Measurements from ENCODE around the gene ETV6.

ETV6 gene

GRCh38 chr12:11734580-11735180, 85.2 kb downstream of the ETV6 start:
- no peaks in the 10 kb centered on the region for H3K9me3 ChIP-seq (ENCODE audit: control insufficient read depth, low read length)
- WGBS, 2 experiments (ENCODE audit: insufficient coverage in 2 of 2), result 100% methylated on average over 2 of the region's 5 CpGs; no CpG with 5 or more reads in 1 of the 2 experiments

GRCh38 chr12:11738450-11738849, 89.0 kb downstream of the ETV6 start:
- Histone ChIP-seq H3K9me3 (ENCODE audit: control insufficient read depth, low read length) (no peaks in the 10 kb centered on the region), H3K27ac (ENCODE audit: low read depth, low read length, severe bottlenecking) (no peak overlapping the region), H3K4me1 (ENCODE audit: control insufficient read depth, insufficient read depth, low read length, poor library complexity, severe bottlenecking) (peaks cover 9% of the 10 kb centered on the region), H3K4me3 (ENCODE audit: extremely low read depth, insufficient read depth, low read length, poor library complexity, severe bottlenecking) (no peak overlapping the region), H3K36me3 (ENCODE audit: control insufficient read depth, insufficient read depth, low read length) (peaks cover 2% of the 10 kb centered on the region)
- WGBS, 2 experiments (ENCODE audit: insufficient coverage in 2 of 2), result 92 to 93% methylated on average over 5 to 6 of the region's 6 CpGs

More at GRCh38 chr12:11734580-11735180, 85.2 kb downstream of the ETV6 start:
- H3K4me3 ChIP-seq (ENCODE audit: extremely low read depth, insufficient read depth, low read length, poor library complexity, severe bottlenecking), result no peak overlapping the region
- H3K27ac ChIP-seq (ENCODE audit: low read depth, low read length, severe bottlenecking), result no peak overlapping the region
- H3K36me3 ChIP-seq (ENCODE audit: control insufficient read depth, insufficient read depth, low read length), result peaks cover 8% of the 10 kb centered on the region
- H3K4me1 ChIP-seq (ENCODE audit: control insufficient read depth, insufficient read depth, low read length, poor library complexity, severe bottlenecking), result peaks cover 23% of the 10 kb centered on the region

GRCh38 chr12:11739980-11740577, 90.6 kb downstream of the ETV6 start:
- Histone ChIP-seq H3K4me3 (ENCODE audit: extremely low read depth, insufficient read depth, low read length, poor library complexity, severe bottlenecking) (no peak overlapping the region), H3K9me3 (ENCODE audit: control insufficient read depth, low read length) (no peaks in the 10 kb centered on the region), H3K27ac (ENCODE audit: low read depth, low read length, severe bottlenecking) (no peak overlapping the region), H3K36me3 (ENCODE audit: control insufficient read depth, insufficient read depth, low read length) (no peaks in the 10 kb centered on the region), H3K4me1 (ENCODE audit: control insufficient read depth, insufficient read depth, low read length, poor library complexity, severe bottlenecking) (peaks cover 9% of the 10 kb centered on the region)
- 97 to 100% methylated on average over 4 to 9 of the region's 9 CpGs for WGBS, 2 experiments (ENCODE audit: insufficient coverage in 2 of 2)

- WGBS, 2 experiments (ENCODE audit: insufficient coverage in 2 of 2), result 92 to 100% methylated on average over 2 of the region's 4 CpGs
- Histone ChIP-seq H3K27ac (ENCODE audit: low read depth, low read length, severe bottlenecking) (no peak overlapping the region), H3K4me3 (ENCODE audit: extremely low read depth, insufficient read depth, low read length, poor library complexity, severe bottlenecking) (no peak overlapping the region)
These were observed 92.1 kb downstream of the ETV6 start for GRCh38 chr12:11741434-11742092.

GRCh38 chr12:11743423-11744409, 94.2 kb downstream of the ETV6 start:
- no peak overlapping the region for H3K4me3 ChIP-seq (ENCODE audit: extremely low read depth, insufficient read depth, low read length, poor library complexity, severe bottlenecking)
- H3K9me3 ChIP-seq (ENCODE audit: control insufficient read depth, low read length), result no peaks in the 10 kb centered on the region
- peaks cover 8% of the 10 kb centered on the region for H3K36me3 ChIP-seq (ENCODE audit: control insufficient read depth, insufficient read depth, low read length)
- WGBS, 2 experiments (ENCODE audit: insufficient coverage in 2 of 2), result 58 to 72% methylated on average over 8 of the region's 12 CpGs
- peaks cover 20% of the 10 kb centered on the region for H3K4me1 ChIP-seq (ENCODE audit: control insufficient read depth, insufficient read depth, low read length, poor library complexity, severe bottlenecking)
- no peak overlapping the region for H3K27ac ChIP-seq (ENCODE audit: low read depth, low read length, severe bottlenecking)

More at GRCh38 chr12:11741434-11742092, 92.1 kb downstream of the ETV6 start:
- Histone ChIP-seq H3K4me1 (ENCODE audit: control insufficient read depth, insufficient read depth, low read length, poor library complexity, severe bottlenecking) (peaks cover 20% of the 10 kb centered on the region), H3K36me3 (ENCODE audit: control insufficient read depth, insufficient read depth, low read length) (no peaks in the 10 kb centered on the region), H3K9me3 (ENCODE audit: control insufficient read depth, low read length) (no peaks in the 10 kb centered on the region)

GRCh38 chr12:11744410-11744801, 94.9 kb downstream of the ETV6 start:
- Histone ChIP-seq H3K9me3 (ENCODE audit: control insufficient read depth, low read length) (no peaks in the 10 kb centered on the region), H3K36me3 (ENCODE audit: control insufficient read depth, insufficient read depth, low read length) (peaks cover 8% of the 10 kb centered on the region), H3K4me3 (ENCODE audit: extremely low read depth, insufficient read depth, low read length, poor library complexity, severe bottlenecking) (no peak overlapping the region), H3K27ac (ENCODE audit: low read depth, low read length, severe bottlenecking) (no peak overlapping the region), H3K4me1 (ENCODE audit: control insufficient read depth, insufficient read depth, low read length, poor library complexity, severe bottlenecking) (peaks cover 20% of the 10 kb centered on the region)
- 85% methylated on average over 3 of the region's 3 CpGs; no CpG with 5 or more reads in 1 of the 2 experiments for WGBS, 2 experiments (ENCODE audit: insufficient coverage in 2 of 2)

- Histone ChIP-seq H3K4me3 (ENCODE audit: extremely low read depth, insufficient read depth, low read length, poor library complexity, severe bottlenecking) (no peak overlapping the region), H3K4me1 (ENCODE audit: control insufficient read depth, insufficient read depth, low read length, poor library complexity, severe bottlenecking) (peaks cover 20% of the 10 kb centered on the region), H3K27ac (ENCODE audit: low read depth, low read length, severe bottlenecking) (no peak overlapping the region), H3K9me3 (ENCODE audit: control insufficient read depth, low read length) (no peaks in the 10 kb centered on the region), H3K36me3 (ENCODE audit: control insufficient read depth, insufficient read depth, low read length) (peaks cover 8% of the 10 kb centered on the region)
- 91 to 95% methylated on average over 4 to 5 of the region's 6 CpGs for WGBS, 2 experiments (ENCODE audit: insufficient coverage in 2 of 2)
These were observed 95.6 kb downstream of the ETV6 start for GRCh38 chr12:11745113-11745512.

GRCh38 chr12:11746024-11746771, 96.7 kb downstream of the ETV6 start:
- Histone ChIP-seq H3K36me3 (ENCODE audit: control insufficient read depth, insufficient read depth, low read length) (peaks cover 8% of the 10 kb centered on the region), H3K4me3 (ENCODE audit: extremely low read depth, insufficient read depth, low read length, poor library complexity, severe bottlenecking) (no peak overlapping the region), H3K9me3 (ENCODE audit: control insufficient read depth, low read length) (no peaks in the 10 kb centered on the region), H3K4me1 (ENCODE audit: control insufficient read depth, insufficient read depth, low read length, poor library complexity, severe bottlenecking) (peaks cover 15% of the 10 kb centered on the region), H3K27ac (ENCODE audit: low read depth, low read length, severe bottlenecking) (no peak overlapping the region)
- 64 to 69% methylated on average over 2 of the region's 8 CpGs for WGBS, 2 experiments (ENCODE audit: insufficient coverage in 2 of 2)

GRCh38 chr12:11746940-11747716, 97.7 kb downstream of the ETV6 start:
- Histone ChIP-seq H3K9me3 (ENCODE audit: control insufficient read depth, low read length) (no peaks in the 10 kb centered on the region), H3K36me3 (ENCODE audit: control insufficient read depth, insufficient read depth, low read length) (peaks cover 10% of the 10 kb centered on the region), H3K4me3 (ENCODE audit: extremely low read depth, insufficient read depth, low read length, poor library complexity, severe bottlenecking) (no peak overlapping the region), H3K27ac (ENCODE audit: low read depth, low read length, severe bottlenecking) (no peak overlapping the region), H3K4me1 (ENCODE audit: control insufficient read depth, insufficient read depth, low read length, poor library complexity, severe bottlenecking) (peaks cover 11% of the 10 kb centered on the region)
- WGBS, 2 experiments (ENCODE audit: insufficient coverage in 2 of 2), result 88 to 94% methylated on average over 2 to 7 of the region's 7 CpGs

All from mesodermal cell (in vitro differentiated cells).